DMS153 treated with DMSO at 0.1 percent for 48 hours (cell line): ENCODE results near the gene CASKIN2.
"Not testable (repeated sequence)": the region's sequence is repeated elsewhere in the genome, so short reads cannot be mapped to it uniquely, and the experiment has no call there.

Source experiments
- DNase-seq: peaks from one replicate; lab custom pipeline; 2025; ENCODE audit not compliant: unreplicated experiment; lab: John Stamatoyannopoulos, UW

The CASKIN2 gene

DNA sequence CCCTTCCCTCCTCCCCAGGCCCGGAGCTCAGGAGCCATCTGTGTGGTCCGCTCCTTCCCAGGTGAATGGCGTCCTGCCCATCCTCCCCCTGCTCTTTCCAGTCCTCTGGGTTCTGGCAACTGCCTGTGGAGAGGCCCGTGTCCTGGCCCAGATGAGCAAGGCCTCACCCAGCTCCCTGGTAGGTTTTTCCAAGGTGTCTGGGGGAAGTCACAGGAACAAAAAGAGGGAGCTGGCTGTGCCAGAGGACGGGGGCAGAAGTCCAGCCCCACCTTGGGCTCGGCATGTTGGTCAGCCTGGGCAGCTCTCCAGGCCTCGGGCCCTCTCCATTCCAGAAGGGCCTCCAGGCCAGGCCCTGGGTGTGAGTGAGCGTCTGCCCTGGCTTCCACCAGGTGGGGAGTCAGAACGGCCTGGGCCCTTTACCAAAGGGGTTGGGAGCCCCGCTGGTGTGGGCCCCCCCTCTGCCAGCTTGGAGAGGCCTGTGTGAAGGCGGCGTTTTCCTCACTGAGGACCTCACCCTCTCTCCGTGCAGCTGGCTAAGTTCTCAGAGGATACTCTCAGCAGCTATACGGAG, 25.1 kb downstream of the CASKIN2 start:
- no peak for DNase-seq

DNA sequence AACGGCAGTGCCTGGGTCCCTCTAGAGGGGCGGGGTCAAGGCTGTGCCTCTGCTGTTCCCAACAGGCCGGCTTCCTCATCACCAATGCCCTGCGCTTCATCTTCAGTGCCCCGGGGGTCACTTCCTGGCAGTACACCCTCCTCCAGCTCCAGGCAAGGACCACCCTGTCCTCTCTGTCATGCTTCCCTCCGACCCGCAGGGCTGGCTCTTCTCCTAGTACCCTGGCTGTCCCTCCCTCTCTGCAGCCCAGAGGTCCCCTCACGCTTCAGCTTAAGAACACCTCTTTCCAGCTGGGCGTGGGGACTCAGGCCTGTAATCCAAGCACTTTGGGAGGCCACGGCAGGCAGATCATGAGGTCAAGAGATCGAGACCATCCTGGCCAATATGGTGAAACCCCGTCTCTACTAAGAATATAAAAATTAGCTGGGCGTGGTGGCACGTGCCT, 25.8 kb downstream of the CASKIN2 start:
- no peak for DNase-seq

- no peak for DNase-seq
These were observed 26.4 kb downstream of the CASKIN2 start for GRCh38 chr17:75488693-75489510.

DNA sequence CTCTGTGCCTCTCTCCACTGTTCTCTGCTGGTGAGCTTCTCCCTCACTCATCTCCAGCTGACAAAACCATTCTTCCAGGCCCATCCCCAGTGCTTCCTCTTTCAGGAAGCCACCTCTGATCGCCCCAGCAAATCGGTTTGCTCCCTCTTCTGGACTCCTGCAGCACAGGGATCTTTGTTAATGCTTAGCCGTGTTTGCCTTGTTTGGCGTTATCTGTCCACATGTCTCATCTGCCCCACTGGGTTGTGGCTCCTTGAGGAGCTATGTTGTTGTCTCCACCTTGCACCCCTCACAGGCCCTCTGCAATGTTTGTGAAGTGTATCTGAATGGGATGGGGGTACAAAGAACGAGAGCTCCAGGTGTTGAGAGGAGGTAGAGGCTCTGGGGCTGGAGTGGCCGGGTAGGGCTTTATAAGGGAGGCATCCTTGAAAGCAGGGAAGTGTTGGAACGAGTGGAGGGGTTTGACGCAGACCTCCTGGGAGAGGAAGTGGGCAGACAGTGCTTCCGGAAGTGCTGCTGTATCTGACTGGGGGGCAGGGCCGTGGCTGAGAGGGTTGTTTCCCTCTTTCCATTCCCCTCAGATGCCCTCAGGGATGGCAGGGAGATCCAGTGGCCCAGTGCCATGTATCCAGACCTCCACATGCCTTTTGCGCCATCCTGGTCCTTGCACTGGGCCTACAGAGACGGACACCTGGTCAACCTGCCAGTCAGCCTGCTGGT, 27.8 kb downstream of the CASKIN2 start:
- DNase-seq: no peak

GRCh38 chr17:75486951-75487350, 28.4 kb downstream of the CASKIN2 start:
- no peak for DNase-seq

GRCh38 chr17:75486151-75486550, 29.2 kb downstream of the CASKIN2 start:
- DNase-seq: no peak

DNA sequence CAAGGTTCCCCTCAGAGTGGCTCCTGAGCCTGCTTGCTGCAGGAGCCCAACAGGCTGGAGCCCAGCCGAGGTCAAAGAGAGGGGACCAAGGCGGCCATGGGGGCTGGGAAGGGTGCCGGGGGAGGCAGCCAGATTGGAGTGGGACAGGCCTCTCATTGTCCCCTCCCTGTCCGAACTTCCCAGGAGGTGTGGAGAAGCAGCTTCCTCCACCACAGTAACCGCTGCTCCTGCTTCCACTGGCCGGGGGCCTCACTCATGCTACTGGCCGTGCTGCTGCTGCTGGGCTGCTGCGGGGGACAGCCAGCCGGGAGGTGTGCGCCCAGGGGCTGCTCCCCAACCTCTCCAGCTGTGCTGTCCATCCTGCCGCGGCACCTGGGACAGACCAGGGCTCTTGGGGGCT, 29.6 kb downstream of the CASKIN2 start:
- no peak for DNase-seq

GRCh38 chr17:75482098-75482942, 33.0 kb downstream of the CASKIN2 start:
- DNase-seq: no peak

DNA sequence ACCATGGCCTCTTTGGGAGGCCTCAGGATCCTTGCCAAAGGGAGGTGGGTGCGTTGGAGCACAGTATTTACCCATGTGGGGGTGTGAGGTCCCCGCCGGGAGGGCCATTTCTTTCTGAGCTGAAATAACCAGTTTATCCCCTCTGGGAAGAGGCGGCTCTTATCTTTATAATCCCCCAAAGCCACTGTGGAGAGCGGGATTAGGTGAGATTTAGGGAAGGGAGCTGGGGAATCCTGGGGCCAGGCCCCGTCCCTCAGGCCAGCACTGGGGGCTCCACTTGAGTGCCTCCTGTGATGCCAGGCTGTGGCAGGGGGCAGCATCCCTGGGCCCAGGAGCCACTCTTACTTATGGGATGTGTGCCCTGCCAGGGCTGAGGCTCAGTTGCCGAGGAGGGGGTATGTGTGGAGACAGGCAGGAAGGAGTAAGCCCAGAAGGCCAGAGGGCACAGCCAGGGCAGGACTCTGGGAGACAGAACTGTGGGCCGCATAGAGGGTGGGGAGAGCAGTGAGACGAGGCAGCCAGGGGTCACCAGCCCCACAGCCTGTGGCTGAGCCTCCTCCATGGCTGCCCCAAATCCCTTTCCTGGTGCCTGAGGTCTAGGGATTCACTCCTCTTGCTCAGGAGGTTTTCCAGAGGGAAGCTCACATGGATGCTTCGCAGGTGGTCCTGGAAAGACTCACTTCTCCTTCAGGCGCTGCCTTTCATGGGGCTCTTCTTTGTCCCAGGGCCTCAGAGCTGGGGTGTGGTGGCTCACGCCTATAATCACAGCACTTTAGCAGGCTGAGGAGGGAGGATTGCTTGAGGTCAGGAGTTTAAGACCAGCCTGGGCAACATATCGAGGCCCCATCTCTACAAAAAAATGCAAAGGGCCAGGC, 33.9 kb downstream of the CASKIN2 start:
- no peak for DNase-seq

DNA sequence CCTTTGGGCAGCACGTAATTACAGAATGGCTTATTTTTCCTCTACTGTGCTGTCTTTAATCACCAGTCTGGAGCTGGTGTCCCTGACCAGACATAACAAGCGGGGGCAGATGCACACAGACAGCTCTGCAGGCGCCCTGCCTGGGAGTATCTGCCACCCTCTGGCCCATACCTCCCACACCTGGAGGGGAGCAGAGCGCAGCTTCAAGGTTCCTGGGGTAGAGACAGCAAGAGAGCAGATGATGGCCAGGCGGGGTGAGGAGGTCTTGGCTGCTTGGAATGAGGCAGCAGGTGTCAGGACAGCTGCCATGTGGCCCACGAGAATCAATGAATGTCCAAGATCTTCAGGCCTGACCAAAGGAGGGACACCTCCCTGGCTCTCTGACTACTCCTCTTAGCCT, 35.1 kb downstream of the CASKIN2 start:
- no peak for DNase-seq

DNA sequence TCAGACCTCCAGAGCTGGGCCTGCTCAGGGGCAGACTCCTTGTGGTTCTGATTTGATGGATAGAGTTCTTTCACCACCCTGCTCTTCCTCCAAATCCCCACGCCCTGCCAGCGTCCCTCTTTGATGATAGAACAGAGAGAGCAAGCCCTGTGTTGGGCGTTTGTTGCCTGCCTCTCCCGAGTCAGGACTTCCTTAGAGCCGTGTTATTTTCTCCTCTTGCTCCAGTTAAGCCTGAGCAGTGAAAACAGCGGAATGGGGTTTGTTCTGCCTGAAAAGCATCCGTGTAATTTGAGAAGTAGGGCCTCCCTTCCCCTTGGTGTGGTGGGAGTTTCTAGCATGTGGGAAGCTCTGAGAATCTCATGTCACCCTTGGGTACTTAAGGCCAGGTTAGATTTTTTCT, 36.8 kb downstream of the CASKIN2 start:
- DNase-seq: no peak

- DNase-seq: not testable (repeated sequence)
These were observed 37.9 kb downstream of the CASKIN2 start for GRCh38 chr17:75477490-75477862.

GRCh38 chr17:75476752-75477489, 38.4 kb downstream of the CASKIN2 start:
- no peak for DNase-seq

- no peak for DNase-seq
These were observed 39.1 kb downstream of the CASKIN2 start for GRCh38 chr17:75476271-75476671.

- no peak for DNase-seq
These were observed 39.5 kb downstream of the CASKIN2 start for GRCh38 chr17:75475851-75476250.

GRCh38 chr17:75475144-75475835, 40.0 kb downstream of the CASKIN2 start:
- no peak for DNase-seq

DNA sequence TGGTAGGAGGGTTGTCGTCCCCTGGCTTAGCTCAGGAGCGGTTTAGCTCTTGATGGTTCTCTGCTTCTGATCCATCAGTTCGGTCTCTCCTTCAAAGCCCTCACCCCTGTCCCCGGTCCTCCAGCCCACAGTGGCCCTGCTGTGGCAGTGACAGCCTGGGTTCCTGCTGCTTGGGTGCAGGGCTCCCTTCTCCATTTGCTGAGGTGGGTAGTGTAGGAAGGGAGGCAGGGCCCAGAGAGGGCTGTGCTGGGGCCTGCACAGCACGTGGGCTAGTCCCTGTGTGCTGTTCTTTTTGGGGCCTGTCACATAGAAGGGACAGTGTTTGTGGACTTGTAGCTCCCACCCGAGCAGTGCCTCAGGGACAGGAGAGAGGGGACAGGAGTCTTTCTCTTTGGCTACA, 40.6 kb downstream of the CASKIN2 start:
- DNase-seq: no peak

GRCh38 chr17:75473246-75473645, 42.1 kb downstream of the CASKIN2 start:
- no peak for DNase-seq

GRCh38 chr17:75472119-75472518, 43.2 kb downstream of the CASKIN2 start:
- DNase-seq: peak; percentile 68
